Kidney (tissue), 14 donors: ENCODE results near the gene NINJ2. TPM values are rescaled to one million over a fixed set of nuclear protein-coding genes. Genes with fewer than 3 reads are reported as not detected.

ENCODE experiments used
- DNase-seq, 5 donors: peaks; one replicate each; pipeline ENCODE4 v3.0.0-alpha.2; 2013 to 2020
- FAIRE-seq: peaks from 2 replicates; lab custom pipeline; 2012; peaks lifted over from hg19 to GRCh38; lab: Jason Lieb, UNC
- H3K27ac ChIP-seq, 2 donors: one replicate each; pipeline ENCODE4 v1.7.0; 2013; ENCODE audit warnings: low read depth in 2 of 2, low read length in 2 of 2, inconsistent platforms in 1 of 2
- H3K27me3 ChIP-seq: one replicate; pipeline ENCODE4 v1.7.1; 2013; ENCODE audit warnings: low read length, inconsistent platforms; ENCODE audit not compliant: control insufficient read depth, insufficient read depth
- H3K36me3 ChIP-seq, 3 donors: one replicate each; pipeline versions ENCODE4 v1.7.0 to v1.7.1; 2013; ENCODE audit warnings: low read length in 3 of 3, control low read depth in 1 of 3, inconsistent platforms in 1 of 3; ENCODE audit not compliant: insufficient read depth in 3 of 3, control insufficient read depth in 2 of 3
- H3K4me1 ChIP-seq, 3 donors: one replicate each; pipeline versions ENCODE4 v1.7.0 to v1.7.1; 2013; ENCODE audit warnings: low read length in 3 of 3, inconsistent platforms in 1 of 3, low read depth in 1 of 3; ENCODE audit not compliant: control insufficient read depth in 2 of 3, insufficient read depth in 2 of 3
- H3K4me3 ChIP-seq, 3 donors: one replicate each; pipeline versions ENCODE4 v1.7.0 to v1.8.1; 2013; ENCODE audit warnings: low read length in 3 of 3, control low read depth in 1 of 3, inconsistent platforms in 1 of 3
- H3K9ac ChIP-seq, 3 donors: one replicate each; pipeline versions ENCODE4 v1.7.0 to v1.7.1; 2013; ENCODE audit warnings: low read length in 3 of 3, control low read depth in 1 of 3, inconsistent platforms in 1 of 3
- H3K9me3 ChIP-seq, 3 donors: one replicate each; pipeline versions ENCODE4 v1.7.0 to v1.7.1; 2013; ENCODE audit warnings: low read length in 3 of 3, control low read depth in 1 of 3, inconsistent platforms in 1 of 3; ENCODE audit not compliant: control insufficient read depth in 2 of 3, insufficient read depth in 1 of 3
- CTCF ChIP-seq: IDR thresholded peaks from 3 replicates; pipeline ENCODE4 v1.5.1; 2012; ENCODE audit warnings: mild to moderate bottlenecking, moderate library complexity, borderline replicate concordance; ENCODE audit not compliant: insufficient read depth; ENCODE audit errors: extremely low read depth
- intact Hi-C: fragments of 100-400 bp; cut with DNase I; formaldehyde crosslinking; loops from one replicate; pipeline ENCODE4 v1.11.1; 2022
- polyA plus RNA-seq: library from polyadenylated mRNA; stranded (reverse); fragments of 350-450 nt; fragmentation: Illumina TruSeq; extraction: RNeasy Lipid Tissue Mini Kit (QIAGEN cat#74804); gene quantifications from one replicate; pipeline ENCODE4 v1.2.3, GENCODE V29; 2014; ENCODE audit warnings: low read depth, low replicate concordance; ENCODE audit not compliant: insufficient read depth
- total RNA-seq: library from RNA; stranded (reverse); fragmentation: NEBNext Ultra II Directional; extraction: Animal tissue kit (Norgen Biotek cat#: 25700); gene quantifications from one replicate; pipeline ENCODE4 v1.2.1, GENCODE V29; 2021
- donor health status: control.
- donor health status: control.
- donor health status: control.
- donor health status: control.
- donor health status: control.
- donor health status: DM: yes; HTN: yes; CAD: no.
- donor health status: Normal renal cell carcinoma (clear cell type).

The NINJ2 gene
- total and polyA plus RNA-seq, 2 donors from 2014 or later: 0.69 to 2.8 TPM

DNA sequence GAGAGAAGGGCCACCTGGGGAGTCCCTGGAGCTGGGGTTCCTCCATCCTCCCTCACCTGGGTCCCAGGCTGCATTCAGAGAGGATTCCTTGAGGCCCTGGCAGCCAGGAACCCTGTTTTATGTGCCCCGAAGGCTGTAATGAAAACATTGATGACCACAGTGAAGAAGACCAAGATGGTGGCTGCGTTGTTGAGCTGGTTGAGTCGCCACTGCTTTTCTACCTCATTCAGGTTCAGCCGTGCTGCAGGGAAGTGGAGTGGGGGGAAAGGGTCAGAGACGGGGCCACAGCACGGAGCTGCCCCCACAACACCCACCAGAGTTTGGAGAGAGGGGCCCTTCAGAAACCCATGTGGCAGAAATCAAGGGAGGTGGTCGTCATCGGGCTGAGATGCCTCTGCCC is 98.1 kb downstream of the NINJ2 start:
- intact Hi-C loops: no loop called here
- Histone ChIP-seq H3K9me3 (no peaks in the 10 kb centered on the region), H3K27me3 (no peaks in the 10 kb centered on the region), H3K4me1 (peaks cover 0 to under 1% (median 0%) of the 10 kb centered on the region in 3 donors), H3K9ac (no peak overlapping the region), H3K36me3 (no peaks in the 10 kb centered on the region), H3K4me3 (no peak overlapping the region), H3K27ac (no peak overlapping the region)
- TF ChIP-seq CTCF: no peak
- FAIRE-seq: no peak
- no peak for DNase-seq

GRCh38 chr12:563787-564298 is 99.4 kb downstream of the NINJ2 start:
- Histone ChIP-seq H3K4me3 (no peak overlapping the region), H3K9ac (no peak overlapping the region), H3K27me3 (no peaks in the 10 kb centered on the region), H3K27ac (no peak overlapping the region), H3K36me3 (no peaks in the 10 kb centered on the region), H3K9me3 (no peaks in the 10 kb centered on the region), H3K4me1 (no peaks in the 10 kb centered on the region)
- no peak for DNase-seq
- intact Hi-C loops: no loop called here
- TF ChIP-seq CTCF: no peak
- no peak for FAIRE-seq

DNA sequence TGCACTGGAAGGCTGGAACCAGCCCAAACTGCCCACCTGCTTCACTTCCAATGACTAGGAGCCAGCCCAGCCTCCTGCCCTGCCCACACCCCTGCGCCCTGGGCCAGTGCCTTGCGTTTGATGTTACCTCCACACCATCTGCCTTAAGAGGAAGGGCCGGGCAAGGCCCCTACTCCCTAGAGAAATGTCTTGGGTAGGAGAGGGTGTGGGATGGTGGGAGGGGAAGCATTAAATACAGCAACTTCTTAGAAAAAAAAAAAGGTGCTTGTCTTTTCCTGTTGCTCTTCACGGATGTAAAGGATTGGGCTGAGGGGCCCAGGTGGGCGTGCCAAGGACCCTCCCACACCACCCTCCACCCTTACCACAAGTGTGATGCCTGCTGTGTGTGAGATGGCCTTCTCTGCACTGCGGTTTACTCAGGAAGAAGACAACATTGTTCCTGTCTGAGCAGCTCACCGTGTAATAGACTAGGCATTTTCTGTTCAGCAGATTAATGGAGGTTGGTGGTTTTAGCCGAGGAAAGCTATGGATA is 99.9 kb downstream of the NINJ2 start:
- Histone ChIP-seq H3K9ac (no peak overlapping the region), H3K4me1 (no peaks in the 10 kb centered on the region), H3K9me3 (no peaks in the 10 kb centered on the region), H3K27ac (no peak overlapping the region), H3K4me3 (no peak overlapping the region), H3K36me3 (no peaks in the 10 kb centered on the region), H3K27me3 (no peaks in the 10 kb centered on the region)
- FAIRE-seq (no peak), DNase-seq (no peak)
- intact Hi-C loops: no loop called here
- no peak for TF ChIP-seq CTCF

DNA sequence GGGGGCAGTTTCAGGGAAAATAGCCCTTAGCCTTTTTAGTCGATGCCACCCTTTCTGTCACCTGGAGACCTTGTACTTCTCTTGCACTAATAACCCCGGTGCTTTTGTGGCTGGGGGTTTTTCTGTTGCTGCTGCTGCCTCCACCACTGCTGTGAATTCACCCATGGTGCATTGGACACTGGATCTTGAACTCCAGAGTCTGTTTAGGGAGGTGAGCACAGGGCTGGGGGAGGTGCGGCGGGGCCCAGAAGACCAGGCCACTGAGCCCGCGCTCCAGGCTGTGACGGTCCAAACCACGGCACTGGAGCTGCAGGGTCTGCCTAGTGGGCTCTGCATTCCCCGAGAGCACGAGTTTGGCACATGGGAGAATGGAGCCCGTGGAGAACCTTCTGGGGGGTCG is 100.6 kb downstream of the NINJ2 start:
- no peaks in the 10 kb centered on the region for H3K4me1 ChIP-seq
- H3K4me3 ChIP-seq: no peak overlapping the region
- no peak overlapping the region for H3K9ac ChIP-seq
- H3K27ac ChIP-seq: no peak overlapping the region
- H3K36me3 ChIP-seq: no peaks in the 10 kb centered on the region
- no peaks in the 10 kb centered on the region for H3K27me3 ChIP-seq
- no peaks in the 10 kb centered on the region for H3K9me3 ChIP-seq
- intact Hi-C loops: no loop called here
- FAIRE-seq (no peak), DNase-seq (no peak)
- TF ChIP-seq CTCF: no peak
